GM21526 (cell line): ENCODE measurements around the gene SURF4.

ENCODE experiments used
- ATAC-seq: cut with Tn5 transposase; IDR thresholded peaks from one replicate; pipeline ENCODE4 v1.9.1; 2021; ENCODE audit warnings: moderate library complexity; ENCODE audit not compliant: unreplicated experiment, low FRiP score

Gene SURF4

DNA sequence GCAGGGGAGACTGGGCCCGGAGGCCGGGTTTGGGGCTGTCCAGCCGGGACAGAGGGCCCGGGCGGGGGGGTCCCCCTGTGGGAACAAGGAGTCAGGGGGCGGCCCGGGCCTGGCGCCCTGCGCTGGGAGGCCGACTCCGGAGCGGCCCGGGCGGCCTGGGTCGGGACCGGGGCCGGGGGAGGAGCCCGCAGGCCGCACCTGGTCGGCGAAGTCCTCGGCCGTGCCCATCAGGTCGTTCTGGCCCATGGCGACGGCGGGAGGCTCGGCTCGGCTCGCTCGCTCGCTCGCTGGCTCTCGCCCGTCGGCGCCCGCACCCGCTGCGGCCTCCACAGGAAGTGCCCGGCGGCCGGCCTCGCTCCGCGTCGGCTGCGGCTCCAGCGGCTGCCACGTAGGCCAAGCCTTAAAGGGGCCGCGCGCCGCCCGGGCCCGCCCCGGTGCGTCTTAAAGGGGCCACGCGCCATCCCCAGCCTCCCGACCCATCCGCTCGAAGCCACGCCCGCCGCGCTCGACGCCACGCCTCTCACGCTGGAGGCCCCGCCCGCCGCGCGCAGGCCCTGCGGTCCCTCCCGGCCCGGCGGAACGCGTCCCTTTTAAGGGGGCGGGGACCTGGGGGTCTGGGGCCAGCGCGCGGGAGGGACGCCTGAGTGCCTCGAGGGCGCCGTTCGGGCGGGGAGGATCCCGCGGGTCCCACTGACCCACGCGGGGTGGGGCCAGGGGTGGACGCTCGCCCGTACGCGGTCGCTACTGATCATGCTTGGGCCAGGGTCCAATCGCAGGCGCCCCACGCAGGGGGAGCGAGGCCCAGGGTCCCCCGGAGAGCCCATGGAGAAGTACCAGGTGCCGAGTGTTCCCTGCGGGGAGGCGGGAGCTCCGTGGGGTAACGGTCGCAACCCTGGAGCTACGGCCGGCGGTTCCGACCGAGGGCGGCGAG is at the start of gene SURF4, which contains the start of gene STKLD1:
Gene SURF4 (minus strand): TSS at position 337 of the 931 bp plus-strand sequence. CDS start 91 bp downstream, at position 246.
Gene STKLD1 (plus strand): TSS at position 643 of the 931 bp plus-strand sequence. CDS start 108 bp downstream, at position 751.
- ATAC-seq = peak; percentile 76

DNA sequence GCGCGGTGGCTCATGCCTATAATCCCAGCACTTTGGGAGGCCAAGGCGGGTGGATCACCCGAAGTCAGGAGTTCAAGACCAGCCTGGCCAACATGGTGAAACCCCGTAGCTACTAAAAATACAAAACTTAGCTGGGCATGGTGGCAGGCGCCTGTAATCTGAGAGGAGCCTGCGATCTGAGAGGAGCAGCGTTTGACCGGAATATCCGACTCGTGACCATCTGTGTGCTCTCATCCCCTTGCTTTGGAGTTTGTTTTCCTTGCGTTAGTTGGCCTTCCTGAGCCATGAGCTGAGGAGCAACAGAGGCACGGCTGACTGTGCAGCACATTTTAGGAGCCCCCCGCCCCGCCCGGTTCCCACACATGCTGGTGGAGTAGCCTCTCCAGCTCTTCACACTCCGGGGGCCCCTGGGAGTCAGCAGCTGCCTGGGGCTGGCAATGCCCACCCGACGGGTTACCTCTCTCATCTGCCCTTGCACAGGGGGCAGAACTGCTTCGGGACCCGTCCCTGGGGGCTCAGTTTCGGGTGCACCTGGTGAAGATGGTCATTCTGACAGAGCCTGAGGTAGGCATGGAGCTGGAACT is 49.3 kb upstream of the SURF4 start:
- ATAC-seq = no peak

DNA sequence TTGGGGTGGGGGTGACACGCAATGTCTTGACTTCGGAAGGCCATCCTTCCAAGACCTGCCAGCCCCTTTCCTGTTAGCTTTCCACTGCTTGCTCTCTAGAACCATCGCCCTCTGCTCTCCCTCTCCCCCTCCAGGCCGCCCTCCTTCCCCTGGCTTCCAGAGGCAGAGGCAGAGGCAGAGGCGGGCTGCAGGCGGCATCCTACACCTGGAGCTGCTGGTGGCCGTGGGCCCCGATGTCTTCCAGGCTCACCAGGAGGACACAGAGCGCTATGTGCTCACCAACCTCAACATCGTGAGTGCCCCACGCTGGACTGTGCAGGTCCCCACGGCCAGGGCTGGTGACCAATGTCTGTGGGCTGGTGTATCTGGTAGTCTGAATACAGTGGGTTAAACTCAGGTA is 48.3 kb upstream of the SURF4 start:
- ATAC-seq = no peak

DNA sequence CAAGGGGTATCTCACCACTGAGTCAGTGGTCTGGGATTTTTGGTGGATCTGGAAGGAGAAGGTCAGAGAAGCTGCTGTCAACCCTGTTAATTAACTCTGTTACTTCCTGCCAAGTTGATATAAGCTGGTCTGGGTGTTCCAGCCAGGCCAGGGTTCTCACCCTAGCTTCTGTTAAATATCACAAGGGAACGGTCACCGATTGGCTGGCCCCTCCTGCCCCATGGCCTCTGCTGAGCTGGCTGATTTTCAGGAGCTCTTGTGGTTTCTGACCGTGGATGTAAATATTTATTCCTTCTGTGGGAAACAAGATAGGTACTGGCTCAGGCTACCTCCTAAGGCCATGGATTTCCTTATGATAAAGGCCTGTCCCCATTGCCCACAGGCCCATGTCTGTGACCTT is 47.4 kb upstream of the SURF4 start:
- ATAC-seq = no peak

GRCh38 chr9:133421615-133422542 is 46.0 kb upstream of the SURF4 start, which contains the start of gene ADAMTS13:
Gene ADAMTS13 (plus strand): TSS chr9:133422367. CDS start chr9:133422444, 77 bp downstream.
- no peak for ATAC-seq

- ATAC-seq = no peak
Observed at GRCh38 chr9:133420392-133420827, 44.5 kb upstream of the SURF4 start.

GRCh38 chr9:133419005-133419404 is 43.1 kb upstream of the SURF4 start:
- ATAC-seq = no peak

GRCh38 chr9:133417541-133418461 is 41.9 kb upstream of the SURF4 start, which contains the start of gene REXO4:
Gene REXO4 (minus strand): TSS chr9:133418010. CDS start chr9:133417844, 166 bp downstream.
- ATAC-seq = peak; percentile 69

DNA sequence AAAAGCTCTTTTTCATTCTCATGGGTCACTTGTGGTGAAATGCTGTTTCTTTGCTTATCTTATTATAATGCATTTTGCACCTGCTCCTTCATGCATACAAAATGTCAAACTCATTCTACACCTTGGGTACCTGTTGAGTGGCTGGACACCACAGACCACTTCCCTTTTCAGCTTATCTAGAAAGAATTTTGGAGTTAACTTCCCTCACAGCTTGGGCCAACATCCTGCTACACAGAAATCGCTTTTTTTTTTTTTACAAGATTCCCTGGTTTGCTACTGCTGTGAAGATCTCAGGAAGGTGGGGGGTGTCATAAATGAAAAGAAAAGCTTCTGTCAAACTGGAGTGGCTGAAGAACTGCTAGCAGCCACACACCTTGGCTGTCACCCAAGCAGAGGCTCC is 39.3 kb upstream of the SURF4 start:
- ATAC-seq = no peak

DNA sequence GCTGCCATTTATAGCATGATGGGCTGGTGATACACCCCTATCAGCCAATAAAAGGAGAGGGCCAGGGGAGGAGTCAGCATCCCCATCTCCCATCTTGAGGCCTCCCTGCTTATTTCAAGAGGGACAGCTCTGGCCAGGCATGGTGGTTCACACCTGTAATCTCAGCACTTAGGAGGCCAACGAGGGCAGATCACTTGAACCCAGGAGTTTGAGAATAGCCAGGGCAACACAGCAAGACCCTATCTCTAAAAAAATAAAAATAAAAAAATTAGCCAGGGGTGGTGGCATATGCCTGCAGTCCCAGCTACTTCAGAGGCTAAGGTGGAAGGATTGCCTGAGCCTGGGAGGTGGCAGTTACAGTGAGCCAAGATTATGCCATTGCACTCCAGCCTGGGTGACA is 32.2 kb upstream of the SURF4 start:
- ATAC-seq = no peak

GRCh38 chr9:133406480-133407307 is 30.8 kb upstream of the SURF4 start:
- peak; percentile 49 for ATAC-seq

DNA sequence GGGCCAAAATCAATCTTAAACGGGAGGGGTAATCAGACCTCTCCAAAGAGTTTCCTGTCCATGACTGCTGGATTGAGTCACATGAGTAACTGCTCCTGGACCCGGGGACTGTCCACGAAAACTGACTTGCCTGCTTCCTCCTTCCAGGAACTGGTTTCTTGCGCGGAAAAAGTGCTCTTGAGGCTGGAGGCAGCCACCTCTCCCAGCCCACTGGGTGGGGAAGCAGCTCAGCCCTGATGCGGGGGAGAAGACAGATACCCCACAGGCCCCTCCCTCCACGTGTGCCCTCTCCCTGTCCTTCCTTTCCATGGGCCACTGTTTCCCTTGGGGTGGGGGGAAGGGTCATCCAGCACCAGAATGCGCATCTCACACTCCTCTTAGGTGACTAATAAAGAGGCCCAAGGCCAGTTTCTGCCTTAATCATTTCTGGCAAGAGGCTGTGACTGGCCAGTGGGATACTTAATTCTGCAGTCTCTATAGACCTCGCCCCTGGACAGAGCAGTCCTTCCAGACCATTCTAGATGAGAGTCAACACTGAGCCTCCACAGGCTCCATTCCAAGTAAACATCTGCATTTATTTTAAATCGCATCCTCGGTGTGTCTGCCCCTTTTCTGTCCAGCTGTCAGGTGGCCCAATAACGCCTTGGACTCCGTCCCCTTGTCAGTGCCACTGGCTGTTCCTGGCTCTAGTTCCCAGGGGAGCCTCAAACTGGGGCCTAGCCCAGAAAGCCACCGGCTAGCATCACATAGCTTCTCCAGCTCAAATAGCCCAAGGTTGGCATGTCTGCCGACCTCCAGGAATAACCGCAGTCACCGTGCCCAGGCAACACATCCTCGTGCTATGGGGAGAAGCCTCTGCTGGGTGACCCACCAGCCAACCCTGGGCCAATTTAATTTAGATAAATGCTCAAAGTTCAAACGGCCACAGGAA is 29.9 kb upstream of the SURF4 start:
- ATAC-seq = no peak

DNA sequence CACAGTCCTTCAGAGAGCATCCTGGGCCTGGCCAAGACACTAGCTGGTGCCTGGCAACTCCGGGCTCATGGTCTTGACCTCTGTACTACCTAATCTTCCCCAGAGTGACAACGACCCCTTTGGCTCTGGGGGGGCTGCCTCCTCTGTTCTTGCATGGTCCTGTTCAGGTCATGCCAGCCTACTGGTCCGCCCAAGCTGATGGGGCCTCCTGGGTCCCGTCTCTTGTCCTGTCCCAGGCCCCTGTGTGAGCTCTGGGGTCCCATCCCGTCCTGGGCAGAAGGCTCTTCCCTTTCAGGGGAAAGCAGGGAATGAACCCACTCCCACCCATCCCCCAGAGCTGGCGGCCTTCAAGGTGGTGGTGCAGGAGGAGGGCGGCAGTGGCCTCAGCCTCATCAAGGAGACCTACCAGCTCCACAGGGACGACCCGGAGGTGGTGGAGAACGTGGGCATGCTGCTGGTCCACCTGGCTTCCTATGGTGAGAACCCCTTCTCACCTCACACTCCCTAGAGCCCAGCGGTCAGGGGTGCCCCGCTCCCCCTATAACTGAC is 28.7 kb upstream of the SURF4 start:
- ATAC-seq = no peak

DNA sequence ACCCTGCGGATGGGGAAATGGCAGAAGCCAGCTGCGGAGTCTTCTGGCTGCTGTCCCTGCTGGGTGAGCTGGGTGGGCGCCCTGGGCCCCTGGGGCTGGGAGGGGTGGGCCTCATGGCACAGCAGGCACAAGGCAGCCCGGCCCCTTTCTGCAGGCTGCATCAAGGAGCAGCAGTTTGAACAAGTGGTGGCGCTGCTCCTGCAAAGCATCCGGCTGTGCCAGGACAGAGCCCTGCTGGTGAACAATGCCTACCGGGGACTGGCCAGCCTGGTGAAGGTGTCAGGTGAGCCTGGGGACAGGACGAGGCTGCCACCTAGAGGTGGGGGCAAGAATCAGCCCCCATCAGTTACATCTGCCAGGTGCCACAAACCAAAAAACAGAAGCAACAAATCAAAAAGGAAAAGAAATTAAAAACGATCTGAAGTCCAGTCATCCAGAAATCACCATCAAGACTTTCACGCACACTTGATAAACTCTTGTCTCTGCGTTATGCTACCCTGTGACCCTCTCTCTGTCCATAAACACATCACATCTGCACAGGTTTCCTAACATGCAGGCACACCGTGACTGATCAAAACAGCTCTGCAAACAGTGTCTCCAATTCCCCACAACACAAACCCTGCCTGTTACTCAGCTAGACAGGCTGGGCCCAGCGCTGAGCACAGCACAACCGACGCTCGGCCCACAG is 28.1 kb upstream of the SURF4 start:
- no peak for ATAC-seq

DNA sequence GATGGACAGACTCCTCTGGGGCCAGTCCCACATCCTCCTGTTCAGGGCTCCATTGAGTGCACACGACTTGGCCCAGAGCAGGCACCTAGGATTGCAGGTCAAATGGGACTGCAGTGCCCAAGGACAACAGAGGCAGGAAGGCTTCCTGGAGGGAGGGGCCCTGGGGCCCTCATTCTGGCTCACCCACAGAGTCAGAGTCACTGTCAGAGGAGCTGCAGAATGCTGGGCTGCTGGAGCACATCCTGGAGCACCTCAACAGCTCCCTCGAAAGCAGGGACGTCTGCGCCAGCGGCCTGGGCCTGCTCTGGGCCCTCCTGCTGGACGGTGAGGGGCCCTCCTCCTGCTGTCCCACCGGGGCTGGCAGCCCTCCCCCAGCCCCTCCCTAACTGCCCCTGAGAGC is 26.8 kb upstream of the SURF4 start:
- no peak for ATAC-seq

DNA sequence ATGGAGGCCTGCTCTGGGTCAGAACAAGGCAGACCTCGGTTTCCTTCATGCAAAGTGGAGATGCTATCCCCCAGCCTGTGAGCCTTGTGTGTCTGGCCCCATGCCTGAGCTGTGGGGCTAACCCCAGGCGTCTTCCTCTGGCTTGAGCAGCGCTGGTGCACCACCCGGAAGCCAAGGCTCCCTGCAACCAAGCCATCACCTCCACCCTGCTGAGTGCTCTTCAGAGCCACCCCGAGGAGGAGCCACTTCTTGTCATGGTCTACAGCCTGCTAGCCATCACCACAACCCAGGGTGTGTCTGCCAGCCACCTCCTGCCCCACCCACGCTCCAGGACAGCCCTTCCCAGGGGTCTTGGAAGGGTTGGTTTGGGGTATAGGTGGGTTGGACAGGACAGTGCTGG is 25.7 kb upstream of the SURF4 start:
- no peak for ATAC-seq

- ATAC-seq = no peak
Observed at GRCh38 chr9:133400292-133400691, 24.4 kb upstream of the SURF4 start.
